HG02870 (cell line): ENCODE data around the gene PCDHB5.
"Not testable (repeated sequence)": the region's sequence is repeated elsewhere in the genome, so short reads cannot be mapped to it uniquely, and the experiment has no call there.

ENCODE experiments used
- ATAC-seq: cut with Tn5 transposase; IDR thresholded peaks from one replicate; pipeline ENCODE4 v1.9.1; 2021; ENCODE audit warnings: mild to moderate bottlenecking, moderate library complexity; ENCODE audit not compliant: unreplicated experiment

Gene PCDHB5

GRCh38 chr5:141135030-141135717, at the start of gene PCDHB5:
Gene PCDHB5, plus strand, starts transcription at chr5:141135206. Its CDS starts 229 bp downstream, at chr5:141135435.
- no peak for ATAC-seq

- no peak for ATAC-seq
These were observed 40.3 kb upstream of the PCDHB5 start, which contains the start of gene PCDHB2 for GRCh38 chr5:141094481-141095262. Gene PCDHB2, plus strand, starts transcription at chr5:141094615. Its CDS starts 176 bp downstream, at chr5:141094791.

DNA sequence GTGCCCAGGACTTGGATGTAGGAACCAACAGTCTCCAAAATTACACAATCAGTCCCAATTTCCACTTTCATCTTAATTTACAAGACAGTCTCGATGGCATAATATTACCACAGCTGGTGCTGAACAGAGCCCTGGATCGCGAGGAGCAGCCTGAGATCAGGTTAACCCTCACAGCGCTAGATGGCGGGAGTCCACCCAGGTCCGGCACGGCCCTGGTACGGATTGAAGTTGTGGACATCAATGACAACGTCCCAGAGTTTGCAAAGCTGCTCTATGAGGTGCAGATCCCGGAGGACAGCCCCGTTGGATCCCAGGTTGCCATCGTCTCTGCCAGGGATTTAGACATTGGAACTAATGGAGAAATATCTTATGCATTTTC, 39.8 kb upstream of the PCDHB5 start:
- no peak for ATAC-seq

DNA sequence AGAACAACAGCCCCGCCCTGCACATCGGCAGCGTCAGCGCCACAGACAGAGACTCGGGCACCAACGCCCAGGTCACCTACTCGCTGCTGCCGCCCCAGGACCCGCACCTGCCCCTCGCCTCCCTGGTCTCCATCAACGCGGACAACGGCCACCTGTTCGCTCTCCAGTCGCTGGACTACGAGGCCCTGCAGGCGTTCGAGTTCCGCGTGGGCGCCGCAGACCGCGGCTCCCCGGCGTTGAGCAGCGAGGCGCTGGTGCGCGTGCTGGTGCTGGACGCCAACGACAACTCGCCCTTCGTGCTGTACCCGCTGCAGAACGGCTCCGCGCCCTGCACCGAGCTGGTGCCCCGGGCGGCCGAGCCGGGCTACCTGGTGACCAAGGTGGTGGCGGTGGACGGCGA, 38.8 kb upstream of the PCDHB5 start:
- not testable (repeated sequence) for ATAC-seq

- not testable (repeated sequence) for ATAC-seq
These were observed 38.4 kb upstream of the PCDHB5 start for GRCh38 chr5:141096586-141096985.

DNA sequence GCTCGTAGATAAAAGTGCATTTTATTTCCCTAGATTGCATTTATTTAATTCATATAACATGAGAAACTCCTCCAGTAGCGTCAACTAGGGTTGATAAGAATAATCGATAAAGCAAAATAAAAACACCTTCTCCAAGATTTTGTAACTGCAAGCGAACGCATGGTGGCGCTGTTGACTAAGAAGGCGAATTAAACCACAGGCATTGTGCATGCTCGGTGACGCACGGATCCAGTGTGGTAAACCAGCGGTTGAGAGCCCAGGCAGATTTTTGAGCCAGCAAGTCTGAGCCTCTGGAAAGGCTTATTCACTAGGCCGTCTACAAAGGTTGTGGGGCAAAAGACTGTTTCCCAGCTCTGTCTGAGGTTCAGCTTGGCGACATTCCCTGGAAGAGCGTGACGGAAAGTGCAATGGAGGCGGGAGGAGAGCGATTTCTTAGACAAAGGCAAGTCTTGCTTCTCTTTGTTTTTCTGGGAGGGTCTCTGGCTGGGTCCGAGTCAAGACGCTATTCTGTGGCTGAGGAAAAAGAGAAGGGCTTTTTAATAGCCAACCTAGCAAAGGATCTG, 34.7 kb upstream of the PCDHB5 start, which contains the start of gene PCDHB3:
Gene PCDHB3, plus strand, starts transcription at position 231 of the 563 bp plus-strand sequence. Its CDS starts 177 bp downstream, at position 408.
- no peak for ATAC-seq

- ATAC-seq = no peak
These were observed 33.9 kb upstream of the PCDHB5 start for GRCh38 chr5:141101059-141101458.

DNA sequence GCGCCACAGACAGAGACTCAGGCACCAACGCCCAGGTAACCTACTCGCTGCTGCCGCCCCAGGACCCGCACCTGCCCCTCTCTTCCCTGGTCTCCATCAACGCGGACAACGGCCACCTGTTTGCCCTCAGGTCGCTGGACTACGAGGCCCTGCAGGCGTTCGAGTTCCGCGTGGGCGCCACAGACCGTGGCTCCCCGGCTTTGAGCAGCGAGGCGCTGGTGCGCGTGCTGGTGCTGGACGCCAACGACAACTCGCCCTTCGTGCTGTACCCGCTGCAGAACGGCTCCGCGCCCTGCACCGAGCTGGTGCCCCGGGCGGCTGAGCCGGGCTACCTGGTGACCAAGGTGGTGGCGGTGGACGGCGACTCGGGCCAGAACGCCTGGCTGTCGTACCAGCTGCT, 32.9 kb upstream of the PCDHB5 start:
- ATAC-seq = not testable (repeated sequence)

GRCh38 chr5:141102471-141102870, 32.5 kb upstream of the PCDHB5 start:
- ATAC-seq = not testable (repeated sequence)

DNA sequence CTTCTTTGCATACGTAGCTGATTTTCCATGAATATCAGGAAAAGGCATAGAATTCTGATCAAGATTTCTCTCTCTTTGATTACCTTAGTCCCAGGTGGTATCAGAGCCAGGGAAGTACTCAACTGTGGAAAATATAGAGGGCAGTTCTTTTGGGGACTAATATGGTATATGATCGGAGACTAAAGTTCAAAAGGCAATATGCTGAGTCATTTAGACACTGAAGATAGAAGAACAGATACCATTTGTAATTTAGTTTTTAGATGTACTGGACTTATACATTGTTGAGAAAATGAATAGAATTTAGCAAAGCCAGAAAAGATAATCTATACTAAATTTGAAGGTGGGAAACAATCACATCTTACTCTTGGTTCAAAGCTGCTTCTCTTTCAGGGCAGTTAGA, 29.7 kb upstream of the PCDHB5 start:
- ATAC-seq = no peak

DNA sequence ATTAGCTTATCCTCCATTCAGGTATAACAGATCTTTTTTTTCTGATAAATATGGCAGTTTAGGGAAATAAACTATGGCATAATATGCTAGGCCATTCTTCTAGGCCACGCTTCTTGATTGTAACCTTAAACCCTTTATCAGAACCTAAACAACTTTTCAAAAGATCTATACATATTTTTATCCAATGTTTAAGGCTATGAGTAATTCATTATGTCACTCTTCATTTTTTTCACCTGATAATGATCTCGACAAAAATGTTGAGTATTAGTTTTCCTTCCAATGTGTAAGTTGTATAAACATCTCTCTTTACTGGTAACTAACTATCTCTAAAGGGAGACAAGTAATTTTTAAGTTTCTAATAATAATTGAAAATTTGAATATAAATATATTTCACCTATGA, 15.8 kb upstream of the PCDHB5 start:
- no peak for ATAC-seq

- ATAC-seq = no peak
These were observed 13.4 kb upstream of the PCDHB5 start, which contains the start of gene PCDHB4 for GRCh38 chr5:141121563-141121962. Gene PCDHB4, plus strand, starts transcription at chr5:141121818. Its CDS starts 181 bp downstream, at chr5:141121999.

- ATAC-seq = no peak
These were observed 13.0 kb upstream of the PCDHB5 start for GRCh38 chr5:141121985-141122384.

DNA sequence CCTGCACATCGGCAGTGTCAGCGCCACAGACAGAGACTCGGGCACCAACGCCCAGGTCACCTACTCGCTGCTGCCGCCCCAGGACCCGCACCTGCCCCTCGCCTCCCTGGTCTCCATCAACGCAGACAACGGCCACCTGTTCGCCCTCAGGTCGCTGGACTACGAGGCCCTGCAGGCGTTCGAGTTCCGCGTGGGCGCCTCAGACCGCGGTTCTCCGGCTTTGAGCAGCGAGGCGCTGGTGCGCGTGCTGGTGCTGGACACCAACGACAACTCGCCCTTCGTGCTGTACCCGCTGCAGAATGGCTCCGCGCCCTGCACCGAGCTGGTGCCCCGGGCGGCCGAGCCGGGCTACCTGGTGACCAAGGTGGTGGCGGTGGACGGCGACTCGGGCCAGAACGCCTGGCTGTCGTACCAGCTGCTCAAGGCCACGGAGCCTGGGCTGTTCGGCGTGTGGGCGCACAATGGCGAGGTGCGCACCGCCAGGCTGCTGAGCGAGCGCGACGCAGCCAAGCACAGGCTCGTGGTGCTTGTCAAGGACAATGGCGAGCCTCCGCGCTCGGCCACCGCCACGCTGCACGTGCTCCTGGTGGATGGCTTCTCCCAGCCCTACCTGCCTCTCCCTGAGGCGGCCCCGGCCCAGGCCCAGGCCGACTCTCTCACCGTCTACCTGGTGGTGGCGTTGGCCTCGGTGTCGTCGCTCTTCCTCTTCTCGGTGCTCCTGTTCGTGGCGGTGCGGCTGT, 11.4 kb upstream of the PCDHB5 start:
- not testable (repeated sequence) for ATAC-seq

GRCh38 chr5:141127305-141127704, 7.7 kb upstream of the PCDHB5 start:
- ATAC-seq = no peak

DNA sequence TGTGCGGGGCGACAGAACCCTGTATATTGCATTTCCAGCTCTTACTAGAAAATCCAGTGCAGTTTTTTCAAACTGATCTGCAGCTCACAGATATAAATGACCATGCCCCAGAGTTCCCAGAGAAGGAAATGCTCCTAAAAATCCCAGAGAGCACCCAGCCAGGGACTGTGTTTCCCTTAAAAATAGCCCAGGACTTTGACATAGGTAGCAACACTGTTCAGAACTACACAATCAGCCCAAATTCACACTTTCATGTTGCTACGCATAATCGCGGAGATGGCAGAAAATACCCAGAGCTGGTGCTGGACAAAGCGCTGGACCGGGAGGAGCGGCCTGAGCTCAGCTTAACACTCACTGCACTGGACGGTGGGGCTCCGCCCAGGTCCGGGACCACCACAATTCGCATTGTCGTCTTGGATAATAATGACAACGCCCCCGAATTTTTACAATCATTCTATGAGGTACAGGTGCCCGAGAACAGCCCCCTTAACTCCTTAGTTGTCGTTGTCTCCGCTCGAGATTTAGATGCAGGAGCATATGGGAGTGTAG, 786 bp downstream of the PCDHB5 start:
- no peak for ATAC-seq

DNA sequence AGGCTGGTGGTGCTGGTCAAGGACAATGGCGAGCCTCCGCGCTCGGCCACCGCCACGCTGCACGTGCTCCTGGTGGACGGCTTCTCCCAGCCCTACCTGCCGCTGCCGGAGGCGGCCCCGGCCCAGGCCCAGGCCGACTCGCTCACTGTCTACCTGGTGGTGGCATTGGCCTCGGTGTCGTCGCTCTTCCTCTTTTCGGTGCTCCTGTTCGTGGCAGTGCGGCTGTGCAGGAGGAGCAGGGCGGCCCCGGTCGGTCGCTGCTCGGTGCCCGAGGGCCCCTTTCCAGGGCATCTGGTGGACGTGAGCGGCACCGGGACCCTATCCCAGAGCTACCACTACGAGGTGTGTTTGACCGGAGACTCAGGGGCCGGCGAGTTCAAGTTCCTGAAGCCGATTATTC, 2.3 kb downstream of the PCDHB5 start:
- not testable (repeated sequence) for ATAC-seq

DNA sequence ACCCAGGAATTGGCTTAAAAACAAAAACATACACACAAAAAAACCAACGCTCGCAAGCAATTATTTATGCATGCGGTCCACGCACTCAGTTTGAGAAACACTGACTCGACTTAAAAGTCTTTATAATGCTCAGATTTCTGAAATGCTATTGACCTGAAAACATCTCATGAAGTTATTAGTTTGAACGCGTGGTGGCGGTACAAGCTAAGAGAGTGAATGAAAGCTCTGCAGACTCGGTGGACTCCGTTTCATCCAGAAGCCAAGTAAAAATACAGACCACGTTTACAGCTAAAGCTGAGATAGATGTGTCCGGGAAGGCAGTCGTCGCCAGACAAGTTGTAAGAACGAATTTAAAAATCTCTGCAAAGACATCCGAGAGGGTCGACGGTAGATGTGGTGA, 14.8 kb downstream of the PCDHB5 start, which contains the start of gene PCDHB6:
Gene PCDHB6, plus strand, starts transcription at position 246 of the 400 bp plus-strand sequence. CDS start 201 bp downstream, outside the sequence.
- ATAC-seq = no peak

- no peak for ATAC-seq
These were observed 15.4 kb downstream of the PCDHB5 start for GRCh38 chr5:141150224-141150992.

- no peak for ATAC-seq
These were observed 16.0 kb downstream of the PCDHB5 start for GRCh38 chr5:141150993-141151325.
